ENCODE data around the gene PRKCQ.

GRCh38 chr10:6427357-6427959 is 152.6 kb downstream of the PRKCQ start:
- TF ChIP-seq CTCF (CRISPR knock-in tag; IDR thresholded peaks at IDR 0.05) (no peak), ZFP62 (CRISPR knock-in tag; IDR thresholded peaks at IDR 0.05) (no peak), SRF (IDR thresholded peaks at IDR 0.05; ENCODE audit: low read depth, low read length) (no peak), SMC3 (IDR thresholded peaks at IDR 0.05; ENCODE audit: low read length) (no peak), ZSCAN20 (CRISPR knock-in tag; IDR thresholded peaks at IDR 0.05; ENCODE audit: borderline replicate concordance) (no peak)

All from HepG2 (cell line).